Esophagus (tissue), 2 donors: ENCODE measurements around the gene OAF. TPM values are rescaled to one million over a fixed set of nuclear protein-coding genes. Genes with fewer than 3 reads are reported as not detected.

Source experiments
- H3K27ac ChIP-seq, 2 donors: one replicate each; pipeline ENCODE4 v1.5.1; 2013; ENCODE audit warnings: low read depth in 2 of 2, mild to moderate bottlenecking in 2 of 2, inconsistent platforms in 1 of 2, low read length in 1 of 2, moderate library complexity in 1 of 2
- H3K27me3 ChIP-seq, 2 donors: one replicate each; pipeline ENCODE4 v1.6.1; 2013; ENCODE audit warnings: low read length in 2 of 2, control low read depth in 1 of 2, mild to moderate bottlenecking in 1 of 2; ENCODE audit not compliant: insufficient read depth in 2 of 2, control insufficient read depth in 1 of 2
- H3K36me3 ChIP-seq, 2 donors: one replicate each; pipeline ENCODE4 v1.6.1; 2013; ENCODE audit warnings: low read length in 1 of 2; ENCODE audit not compliant: control insufficient read depth in 2 of 2, insufficient read depth in 2 of 2
- H3K4me1 ChIP-seq, 2 donors: one replicate each; pipeline ENCODE4 v1.6.1; 2013; ENCODE audit warnings: low read length in 1 of 2; ENCODE audit not compliant: control insufficient read depth in 2 of 2, insufficient read depth in 2 of 2
- H3K4me3 ChIP-seq, 2 donors: one replicate each; pipeline ENCODE4 v1.5.1; 2013; ENCODE audit warnings: low read length in 2 of 2, mild to moderate bottlenecking in 2 of 2, low read depth in 1 of 2, moderate library complexity in 1 of 2
- H3K9me3 ChIP-seq, 2 donors: one replicate each; pipeline ENCODE4 v1.6.1; 2013; ENCODE audit warnings: mild to moderate bottlenecking in 2 of 2, low read depth in 1 of 2, low read length in 1 of 2, moderate library complexity in 1 of 2; ENCODE audit not compliant: control insufficient read depth in 2 of 2, insufficient read depth in 1 of 2
- WGBS, 2 donors: extraction: QIAGEN DNeasy Blood & Tissue Kit; methylation state at CpG; one replicate each; pipeline ENCODE4 v1.1.7; 2013; 5-methylcytosine and 5-hydroxymethylcytosine counted together
- polyA plus RNA-seq, 2 donors: library from polyadenylated mRNA; stranded (reverse); fragments of 200-250 nt; gene quantifications; one replicate each; pipeline ENCODE4 v1.2.3, GENCODE V29; 2013
- donor health status: healthy with polysubstance abuse.
- donor health status: Bipolar disorder and iron deficiency.

OAF gene
- polyA plus RNA-seq, 2 donors: 7.2 to 8.4 TPM

GRCh38 chr11:120209746-120210625, 846 bp upstream of the OAF start:
- Histone ChIP-seq H3K27me3 (no peaks in the 10 kb centered on the region), H3K4me1 (peaks cover 0 to 12% of the 10 kb centered on the region in 2 donors), H3K9me3 (no peaks in the 10 kb centered on the region), H3K4me3 (peak overlapping the region; percentile 46 to 70), H3K27ac (peak overlapping the region; percentile 61 to 74), H3K36me3 (no peaks in the 10 kb centered on the region)
- WGBS, 2 donors: 13 to 15% methylated on average over 26 of the region's 26 CpGs

DNA sequence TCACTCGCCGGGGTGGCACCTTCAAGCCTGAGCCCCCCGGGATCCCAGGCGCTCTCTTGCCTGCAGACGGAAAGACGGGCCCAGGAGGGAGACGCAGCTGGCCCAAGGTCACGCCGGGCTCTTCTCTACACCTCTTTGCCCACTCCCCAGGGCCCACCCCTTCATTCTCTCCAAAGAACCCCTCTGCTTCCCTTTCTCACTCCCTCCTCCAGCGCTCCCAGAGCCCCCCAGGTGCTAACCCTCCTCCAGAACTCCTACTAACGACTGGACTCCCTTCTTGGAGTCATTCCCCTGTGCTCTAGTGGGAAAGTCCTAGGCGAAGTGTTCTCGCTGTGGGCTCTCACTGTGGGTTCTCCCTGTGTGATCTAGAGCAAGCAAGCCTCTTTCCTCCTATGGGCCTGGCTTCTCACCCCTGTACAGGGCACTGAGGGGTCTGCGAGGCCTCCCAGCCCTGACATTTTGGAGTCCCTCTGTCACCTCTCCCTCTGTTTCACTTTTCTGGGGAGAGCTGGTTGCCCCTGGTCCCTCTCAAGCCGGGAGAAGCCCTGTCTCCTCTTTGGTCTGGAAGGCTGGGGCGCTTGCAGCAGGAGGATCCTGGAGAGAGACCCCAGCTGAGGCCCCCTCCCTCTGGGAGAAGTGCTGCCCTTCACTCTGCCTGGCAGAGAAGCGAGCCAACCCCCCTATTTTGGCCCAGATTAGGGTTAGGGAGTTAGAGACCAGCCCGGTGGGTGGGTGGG, 858 bp downstream of the OAF start:
- Histone ChIP-seq H3K4me3 (peak overlapping the region; percentile 69 to 70), H3K27ac (peak overlapping the region; percentile 61 to 75), H3K36me3 (no peaks in the 10 kb centered on the region), H3K4me1 (peaks cover 0 to 12% of the 10 kb centered on the region in 2 donors), H3K9me3 (no peaks in the 10 kb centered on the region), H3K27me3 (no peaks in the 10 kb centered on the region)
- 10 to 13% methylated on average over 18 of the region's 18 CpGs for WGBS, 2 donors

- Histone ChIP-seq H3K36me3 (no peaks in the 10 kb centered on the region), H3K27ac (peak overlapping the region; percentile 12 to 42), H3K4me3 (peak overlapping the region; percentile 28 to 70), H3K9me3 (no peaks in the 10 kb centered on the region), H3K4me1 (peaks cover 0 to 12% of the 10 kb centered on the region in 2 donors), H3K27me3 (no peaks in the 10 kb centered on the region)
- 35 to 45% methylated on average over 12 to 13 of the region's 13 CpGs for WGBS, 2 donors
These were observed 1.5 kb downstream of the OAF start for GRCh38 chr11:120212259-120212878.

GRCh38 chr11:120212926-120213325, 2.1 kb downstream of the OAF start:
- no peaks in the 10 kb centered on the region for H3K9me3 ChIP-seq
- peaks cover 2 to 10% of the 10 kb centered on the region in 2 donors for H3K4me1 ChIP-seq
- no peaks in the 10 kb centered on the region for H3K27me3 ChIP-seq
- 61 to 75% methylated on average over 2 of the region's 2 CpGs for WGBS, 2 donors
- H3K36me3 ChIP-seq: no peaks in the 10 kb centered on the region
- peak overlapping the region in 1 of 2 donors; percentile 70 for H3K4me3 ChIP-seq
- H3K27ac ChIP-seq: peak overlapping the region in 1 of 2 donors; percentile 18

- no peaks in the 10 kb centered on the region for H3K9me3 ChIP-seq
- H3K36me3 ChIP-seq: no peaks in the 10 kb centered on the region
- peaks cover 3 to 15% of the 10 kb centered on the region in 2 donors for H3K4me1 ChIP-seq
- H3K27me3 ChIP-seq: no peaks in the 10 kb centered on the region
- 87 to 91% methylated on average over 7 of the region's 7 CpGs for WGBS, 2 donors
- no peak overlapping the region for H3K27ac ChIP-seq
- H3K4me3 ChIP-seq: no peak overlapping the region
These were observed 3.7 kb downstream of the OAF start for GRCh38 chr11:120214581-120214980.

GRCh38 chr11:120215634-120216033, 4.8 kb downstream of the OAF start:
- Histone ChIP-seq H3K27me3 (no peaks in the 10 kb centered on the region), H3K9me3 (no peaks in the 10 kb centered on the region), H3K4me1 (peaks cover 3 to 16% of the 10 kb centered on the region in 2 donors), H3K36me3 (no peaks in the 10 kb centered on the region), H3K27ac (peak overlapping the region; percentile 33 to 40), H3K4me3 (no peak overlapping the region)
- 58 to 76% methylated on average over 5 of the region's 5 CpGs for WGBS, 2 donors

- H3K27me3 ChIP-seq: no peaks in the 10 kb centered on the region
- peak overlapping the region in 1 of 2 donors; percentile 6 for H3K27ac ChIP-seq
- WGBS, 2 donors: 85 to 88% methylated on average over 8 of the region's 8 CpGs
- H3K4me3 ChIP-seq: no peak overlapping the region
- peaks cover 6 to 19% of the 10 kb centered on the region in 2 donors for H3K4me1 ChIP-seq
- H3K9me3 ChIP-seq: no peaks in the 10 kb centered on the region
- H3K36me3 ChIP-seq: no peaks in the 10 kb centered on the region
These were observed 5.7 kb downstream of the OAF start for GRCh38 chr11:120216426-120217102.

- Histone ChIP-seq H3K4me1 (peaks cover 6 to 19% of the 10 kb centered on the region in 2 donors), H3K27me3 (no peaks in the 10 kb centered on the region), H3K36me3 (no peaks in the 10 kb centered on the region), H3K4me3 (no peak overlapping the region), H3K27ac (peak overlapping the region in 1 of 2 donors; percentile 5), H3K9me3 (no peaks in the 10 kb centered on the region)
- whole genome bisulfite sequencing, 2 donors: 74 to 79% methylated on average over 12 of the region's 12 CpGs
These were observed 6.7 kb downstream of the OAF start for GRCh38 chr11:120217526-120217925.
